BJ (cell line): ENCODE measurements around the gene MAP3K20. TPM values are rescaled to one million over a fixed set of nuclear protein-coding genes. Genes with fewer than 3 reads are reported as not detected.

Experiments
- CTCF ChIA-PET: fragments of 350-600 bp; formaldehyde crosslinking; extraction: SDS; loops from one replicate; lab custom pipeline; 2021; ENCODE audit warnings: antibody characterized with exemption, inconsistent platforms; lab: Yijun Ruan, JAX
- POLR2A ChIA-PET: fragments of 300-600 bp; sonication (Branson Sonifier 250); formaldehyde crosslinking; extraction: SDS; loops from one replicate; lab custom pipeline; 2021; ENCODE audit warnings: antibody characterized with exemption; lab: Charles Lee
- DNase-seq: peaks from one replicate; pipeline ENCODE4 v3.0.0-alpha.2; 2011; ENCODE audit warnings: low read depth
- H3K27me3 ChIP-seq: 2 replicates; pipeline ENCODE4 v1.6.0; 2011; ENCODE audit warnings: low read length; ENCODE audit not compliant: control insufficient read depth, insufficient read depth
- H3K36me3 ChIP-seq: 2 replicates; pipeline ENCODE4 v1.5.1; 2011; ENCODE audit warnings: low read length; ENCODE audit not compliant: control insufficient read depth, insufficient read depth
- H3K4me3 ChIP-seq: 2 replicates; pipeline ENCODE4 v1.5.1; 2011; ENCODE audit warnings: low read depth, mild to moderate bottlenecking, control low read depth, low read length
- polyA plus RNA-seq: library from polyadenylated mRNA; depleted of rRNA; stranded (reverse); fragments of >200 nt; gene quantifications from 2 replicates; pipeline ENCODE4 v1.2.3, GENCODE V29; 2011
- TF ChIP-seq, protein P1 (sequence below): IDR thresholded peaks from 2 replicates; pipeline ENCODE4 v1.5.1; 2011; ENCODE audit warnings: low read depth, mild to moderate bottlenecking, control low read depth, inconsistent platforms, low read length, moderate library complexity; ENCODE audit not compliant: insufficient read depth

MAP3K20 gene
- polyA plus RNA-seq, 1 experiment: 45.4 TPM

DNA sequence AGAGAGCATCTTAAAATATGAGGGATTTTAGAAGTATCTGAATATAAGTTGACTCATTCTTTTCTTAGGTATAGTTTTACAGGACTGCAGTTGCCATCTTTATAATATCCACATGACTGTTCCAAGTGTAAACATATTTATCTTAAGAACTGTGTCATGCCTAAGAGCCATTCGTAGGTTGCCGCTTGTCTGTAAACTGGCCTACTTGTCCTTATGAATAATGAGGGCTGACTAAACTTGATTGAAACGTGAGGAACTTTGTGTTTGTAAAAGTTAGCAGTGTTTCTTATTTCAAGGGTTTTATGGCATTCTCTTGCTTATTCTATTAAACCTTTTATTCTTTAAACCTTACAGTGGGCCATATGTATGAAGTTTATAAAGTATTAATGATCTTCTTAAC, 99.6 kb downstream of the MAP3K20 start:
- H3K36me3 ChIP-seq: no peaks in the 10 kb centered on the region
- H3K4me3 ChIP-seq: no peak overlapping the region
- TF ChIP-seq, protein P1, sequence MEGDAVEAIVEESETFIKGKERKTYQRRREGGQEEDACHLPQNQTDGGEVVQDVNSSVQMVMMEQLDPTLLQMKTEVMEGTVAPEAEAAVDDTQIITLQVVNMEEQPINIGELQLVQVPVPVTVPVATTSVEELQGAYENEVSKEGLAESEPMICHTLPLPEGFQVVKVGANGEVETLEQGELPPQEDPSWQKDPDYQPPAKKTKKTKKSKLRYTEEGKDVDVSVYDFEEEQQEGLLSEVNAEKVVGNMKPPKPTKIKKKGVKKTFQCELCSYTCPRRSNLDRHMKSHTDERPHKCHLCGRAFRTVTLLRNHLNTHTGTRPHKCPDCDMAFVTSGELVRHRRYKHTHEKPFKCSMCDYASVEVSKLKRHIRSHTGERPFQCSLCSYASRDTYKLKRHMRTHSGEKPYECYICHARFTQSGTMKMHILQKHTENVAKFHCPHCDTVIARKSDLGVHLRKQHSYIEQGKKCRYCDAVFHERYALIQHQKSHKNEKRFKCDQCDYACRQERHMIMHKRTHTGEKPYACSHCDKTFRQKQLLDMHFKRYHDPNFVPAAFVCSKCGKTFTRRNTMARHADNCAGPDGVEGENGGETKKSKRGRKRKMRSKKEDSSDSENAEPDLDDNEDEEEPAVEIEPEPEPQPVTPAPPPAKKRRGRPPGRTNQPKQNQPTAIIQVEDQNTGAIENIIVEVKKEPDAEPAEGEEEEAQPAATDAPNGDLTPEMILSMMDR: no peak
- H3K27me3 ChIP-seq: no peaks in the 10 kb centered on the region
- DNase-seq: no peak
- ChIA-PET POLR2A (no interaction called here), CTCF (no interaction called here)

- TF ChIP-seq, protein P1: no peak
- DNase-seq: no peak
These were observed 106.3 kb downstream of the MAP3K20 start for GRCh38 chr2:173181982-173182381.

DNA sequence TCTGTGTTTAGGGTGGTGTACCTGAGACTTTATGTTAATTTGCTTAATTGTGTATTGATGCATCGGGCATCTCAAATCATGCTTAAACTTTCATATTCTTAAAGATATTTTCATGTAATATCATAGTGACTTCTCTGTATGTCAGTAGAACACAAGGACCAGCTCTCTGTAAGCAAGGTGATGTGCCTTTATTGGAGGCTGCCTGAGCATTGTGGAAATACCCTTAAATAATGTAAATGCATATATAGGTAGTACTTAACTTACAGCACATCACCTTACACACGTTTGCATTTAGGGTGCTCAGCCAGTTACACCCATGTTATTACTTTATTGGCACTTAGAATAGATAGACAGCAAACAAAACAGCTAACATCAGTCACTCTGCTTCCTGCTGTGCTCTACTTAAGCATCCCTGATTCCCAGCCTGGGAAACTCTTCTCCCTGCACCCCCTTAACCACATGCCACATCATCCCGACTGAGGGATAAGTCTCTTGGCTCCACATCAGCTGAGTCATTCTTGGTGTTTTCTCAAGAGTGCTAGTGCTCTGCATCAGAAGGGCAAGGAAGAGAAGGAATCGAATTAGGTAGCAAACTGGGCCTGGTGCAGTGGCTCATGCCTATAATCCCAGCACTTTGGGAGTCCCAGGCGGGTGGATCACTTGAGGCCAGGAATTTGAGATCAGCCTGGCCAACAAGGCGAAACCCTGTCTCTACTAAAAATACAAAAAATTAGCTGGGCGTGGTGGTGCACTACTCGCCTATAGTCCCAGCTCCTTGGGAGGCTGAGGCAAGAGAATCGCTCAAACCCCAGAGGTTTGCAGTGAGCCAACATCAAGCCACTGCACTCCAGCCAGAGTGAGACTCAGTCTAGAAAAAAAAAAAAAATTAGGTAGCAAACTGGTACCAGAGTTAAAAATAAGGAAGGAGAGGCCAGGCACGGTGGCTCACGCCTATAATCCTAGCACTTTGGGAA, 108.7 kb downstream of the MAP3K20 start:
- ChIA-PET CTCF (interaction anchor here (0.9 to 1.1 kb wide), 2 partner anchors 11 to 158 kb away, joined by 3 to 5 read pairs; no protein-coding TSS in a partner anchor), POLR2A (no interaction called here)
- H3K36me3 ChIP-seq: no peaks in the 10 kb centered on the region
- no peak overlapping the region for H3K4me3 ChIP-seq
- no peaks in the 10 kb centered on the region for H3K27me3 ChIP-seq
- DNase-seq: peak; percentile 96
- TF ChIP-seq, protein P1: no peak

More at GRCh38 chr2:173181982-173182381, 106.3 kb downstream of the MAP3K20 start:
- CTCF ChIA-PET: interaction anchor here (1.1 kb wide), 1 partner anchor 202 kb away, joined by 3 read pairs; no protein-coding TSS in a partner anchor
- H3K4me3 ChIP-seq: no peak overlapping the region
- H3K36me3 ChIP-seq: no peaks in the 10 kb centered on the region
- no peaks in the 10 kb centered on the region for H3K27me3 ChIP-seq
- POLR2A ChIA-PET: no interaction called here

DNA sequence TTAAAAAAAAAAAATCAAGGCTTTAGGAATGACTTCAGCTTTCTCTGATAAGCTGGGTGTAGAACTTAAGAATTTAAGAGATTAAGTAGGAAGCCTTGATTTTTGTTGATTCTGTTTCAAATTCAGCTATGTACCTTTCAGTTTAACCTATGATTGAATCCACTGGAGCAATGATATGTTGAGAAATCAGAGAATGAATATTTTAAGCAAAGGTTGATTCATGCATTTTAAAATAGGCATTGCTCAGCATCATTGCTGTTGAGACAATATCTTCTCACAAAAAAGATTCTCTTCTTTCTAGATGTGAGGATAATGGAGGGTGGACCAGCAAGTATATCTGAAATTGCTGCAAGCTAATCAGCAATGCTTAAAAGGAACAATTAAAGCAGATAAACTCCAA, 109.8 kb downstream of the MAP3K20 start:
- no peak for DNase-seq
- no peak overlapping the region for H3K4me3 ChIP-seq
- H3K36me3 ChIP-seq: no peaks in the 10 kb centered on the region
- ChIA-PET CTCF (interaction anchor here (1.1 kb wide), 1 partner anchor 12 kb away, joined by 5 read pairs; no protein-coding TSS in a partner anchor), POLR2A (no interaction called here)
- TF ChIP-seq, protein P1: no peak
- no peaks in the 10 kb centered on the region for H3K27me3 ChIP-seq
